ENCODE data around the gene TIMM22. TPM values are rescaled to one million over a fixed set of nuclear protein-coding genes. Genes with fewer than 3 reads are reported as not detected.
"Not testable (repeated sequence)": the region's sequence is repeated elsewhere in the genome, so short reads cannot be mapped to it uniquely, and the experiment has no call there.

The TIMM22 gene
- polyA plus RNA-seq = 21.2 TPM

- H3K27me3 Mint-ChIP-seq = no peaks in the 10 kb centered on the region
- peak within 1 kb of the TSS; percentile 96 to 99 (median 98) for H3K4me3 Mint-ChIP-seq
- peaks cover 0 to 4% (median 0%) of the 10 kb centered on the region in 3 donors for H3K9me3 Mint-ChIP-seq
- H3K27ac Mint-ChIP-seq = peak within 1 kb of the TSS; percentile 93 to 99 (median 96)
- peaks cover 12 to 21% (median 14%) of the 10 kb centered on the region in 3 donors for H3K4me1 Mint-ChIP-seq
- H3K36me3 Mint-ChIP-seq = no peaks in the 10 kb centered on the region
These were observed at the start of gene TIMM22 for GRCh38 chr17:996554-997344. Gene TIMM22 (plus strand): TSS chr17:997129. CDS start chr17:997143, 14 bp downstream.

- H3K27me3 Mint-ChIP-seq = peaks cover 10% of the 10 kb centered on the region
- H3K4me1 Mint-ChIP-seq = peaks cover 0 to 3% (median 0%) of the 10 kb centered on the region in 3 donors
- peaks cover 0 to 2% (median 0%) of the 10 kb centered on the region in 3 donors for H3K9me3 Mint-ChIP-seq
- no peak overlapping the region for H3K4me3 Mint-ChIP-seq
- no peaks in the 10 kb centered on the region for H3K36me3 Mint-ChIP-seq
- H3K27ac Mint-ChIP-seq = no peak overlapping the region
These were observed 48.6 kb upstream of the TIMM22 start for GRCh38 chr17:948284-948852.

- no peaks in the 10 kb centered on the region for H3K36me3 Mint-ChIP-seq
- peak overlapping the region in 1 of 4 donors; percentile 52 for H3K4me3 Mint-ChIP-seq
- peaks cover 0 to 3% (median 0%) of the 10 kb centered on the region in 3 donors for H3K4me1 Mint-ChIP-seq
- peaks cover 0 to 2% (median 0%) of the 10 kb centered on the region in 3 donors for H3K9me3 Mint-ChIP-seq
- H3K27me3 Mint-ChIP-seq = peaks cover 15% of the 10 kb centered on the region
- H3K27ac Mint-ChIP-seq = no peak overlapping the region
These were observed 47.2 kb upstream of the TIMM22 start for GRCh38 chr17:949623-950303.

GRCh38 chr17:951325-952132, 45.4 kb upstream of the TIMM22 start:
- H3K27ac Mint-ChIP-seq = no peak overlapping the region
- peaks cover 0 to 2% (median 0%) of the 10 kb centered on the region in 3 donors for H3K9me3 Mint-ChIP-seq
- no peak overlapping the region for H3K4me3 Mint-ChIP-seq
- peaks cover 0 to 3% (median 0%) of the 10 kb centered on the region in 3 donors for H3K4me1 Mint-ChIP-seq
- H3K27me3 Mint-ChIP-seq = peaks cover 17% of the 10 kb centered on the region
- H3K36me3 Mint-ChIP-seq = no peaks in the 10 kb centered on the region

DNA sequence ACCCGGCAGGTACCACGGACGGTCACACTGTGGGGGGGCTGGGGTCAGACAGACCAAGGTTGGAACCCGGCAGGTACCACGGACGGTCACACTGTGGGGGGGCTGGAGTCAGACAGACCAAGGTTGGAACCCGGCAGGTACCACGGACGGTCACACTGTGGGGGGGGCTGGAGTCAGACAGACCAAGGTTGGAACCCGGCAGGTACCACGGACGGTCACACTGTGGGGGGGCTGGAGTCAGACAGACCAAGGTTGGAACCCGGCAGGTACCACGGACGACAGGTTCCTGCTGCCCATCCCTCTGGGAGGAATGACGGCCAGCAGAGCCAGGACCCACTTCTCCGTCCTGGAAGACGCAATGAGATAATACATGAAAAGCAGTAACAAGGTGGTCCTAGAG, 44.3 kb upstream of the TIMM22 start:
- H3K36me3 Mint-ChIP-seq, H3K27ac Mint-ChIP-seq, H3K9me3 Mint-ChIP-seq, H3K4me1 Mint-ChIP-seq, H3K4me3 Mint-ChIP-seq: not testable (repeated sequence)
- H3K27me3 Mint-ChIP-seq = peaks cover 17% of the 10 kb centered on the region

GRCh38 chr17:953767-954166, 43.2 kb upstream of the TIMM22 start:
- Mint-ChIP-seq H3K27ac (peak overlapping the region in 1 of 3 donors; percentile 50), H3K4me3 (no peak overlapping the region), H3K36me3 (no peaks in the 10 kb centered on the region), H3K27me3 (peaks cover 17% of the 10 kb centered on the region), H3K4me1 (peaks cover 0 to 3% (median 0%) of the 10 kb centered on the region in 3 donors), H3K9me3 (no peaks in the 10 kb centered on the region)

- Mint-ChIP-seq H3K4me3 (no peak overlapping the region), H3K27ac (peak overlapping the region in 1 of 3 donors; percentile 16), H3K27me3 (peaks cover 17% of the 10 kb centered on the region), H3K36me3 (no peaks in the 10 kb centered on the region), H3K4me1 (peaks cover 0 to 3% (median 0%) of the 10 kb centered on the region in 3 donors), H3K9me3 (no peaks in the 10 kb centered on the region)
These were observed 42.3 kb upstream of the TIMM22 start for GRCh38 chr17:954431-955164.

DNA sequence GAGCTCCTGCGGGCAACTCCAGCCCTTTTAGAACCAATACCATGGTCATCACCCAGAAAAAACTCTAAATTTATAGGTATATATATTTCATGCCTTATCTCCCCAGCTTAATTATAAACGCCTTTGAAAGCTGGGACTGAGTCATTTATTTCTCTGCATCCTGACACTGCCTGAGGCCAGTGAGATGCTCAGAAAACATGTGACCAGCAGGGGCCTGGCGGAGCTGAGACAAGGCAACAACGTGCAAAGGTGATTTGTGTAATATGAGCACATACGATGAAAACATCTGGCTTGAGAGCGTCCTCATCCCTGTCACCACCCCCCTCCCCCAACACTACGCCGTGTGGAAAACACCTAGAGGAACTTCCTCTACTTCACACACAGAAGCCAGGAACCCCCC, 40.0 kb upstream of the TIMM22 start:
- no peaks in the 10 kb centered on the region for H3K4me1 Mint-ChIP-seq
- no peak overlapping the region for H3K4me3 Mint-ChIP-seq
- H3K27ac Mint-ChIP-seq = no peak overlapping the region
- no peaks in the 10 kb centered on the region for H3K36me3 Mint-ChIP-seq
- H3K9me3 Mint-ChIP-seq = no peaks in the 10 kb centered on the region
- H3K27me3 Mint-ChIP-seq = peaks cover 14% of the 10 kb centered on the region

GRCh38 chr17:957856-958421, 39.0 kb upstream of the TIMM22 start:
- Mint-ChIP-seq H3K27me3 (peaks cover 12% of the 10 kb centered on the region), H3K9me3 (no peaks in the 10 kb centered on the region), H3K27ac (no peak overlapping the region), H3K4me1 (no peaks in the 10 kb centered on the region), H3K4me3 (no peak overlapping the region), H3K36me3 (no peaks in the 10 kb centered on the region)

- H3K4me1 Mint-ChIP-seq = no peaks in the 10 kb centered on the region
- no peak overlapping the region for H3K27ac Mint-ChIP-seq
- H3K27me3 Mint-ChIP-seq = peaks cover 13% of the 10 kb centered on the region
- H3K4me3 Mint-ChIP-seq = no peak overlapping the region
- no peaks in the 10 kb centered on the region for H3K36me3 Mint-ChIP-seq
- H3K9me3 Mint-ChIP-seq = no peaks in the 10 kb centered on the region
These were observed 38.0 kb upstream of the TIMM22 start for GRCh38 chr17:958712-959451.

DNA sequence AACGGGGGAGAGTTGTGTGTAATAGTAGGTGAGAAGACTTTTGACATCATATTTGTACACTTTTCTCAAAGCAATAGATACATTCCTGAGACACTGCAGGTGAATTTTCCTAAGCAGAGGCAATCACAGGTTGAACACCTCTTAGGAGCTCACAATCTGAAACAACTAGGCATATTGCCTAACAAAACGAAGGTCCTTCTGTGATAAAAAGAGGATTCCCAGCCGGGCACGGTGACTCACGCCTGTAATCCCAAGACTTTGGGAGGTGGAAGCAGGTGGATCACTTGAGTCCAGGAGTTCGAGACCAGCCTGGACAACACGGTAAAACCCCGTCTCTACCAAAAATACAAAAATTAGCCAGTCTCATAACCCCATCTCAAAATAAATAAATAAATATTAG, 34.8 kb upstream of the TIMM22 start:
- H3K4me1 Mint-ChIP-seq = no peaks in the 10 kb centered on the region
- H3K4me3 Mint-ChIP-seq = no peak overlapping the region
- H3K9me3 Mint-ChIP-seq = no peaks in the 10 kb centered on the region
- no peaks in the 10 kb centered on the region for H3K36me3 Mint-ChIP-seq
- no peak overlapping the region for H3K27ac Mint-ChIP-seq
- H3K27me3 Mint-ChIP-seq = peaks cover 12% of the 10 kb centered on the region

DNA sequence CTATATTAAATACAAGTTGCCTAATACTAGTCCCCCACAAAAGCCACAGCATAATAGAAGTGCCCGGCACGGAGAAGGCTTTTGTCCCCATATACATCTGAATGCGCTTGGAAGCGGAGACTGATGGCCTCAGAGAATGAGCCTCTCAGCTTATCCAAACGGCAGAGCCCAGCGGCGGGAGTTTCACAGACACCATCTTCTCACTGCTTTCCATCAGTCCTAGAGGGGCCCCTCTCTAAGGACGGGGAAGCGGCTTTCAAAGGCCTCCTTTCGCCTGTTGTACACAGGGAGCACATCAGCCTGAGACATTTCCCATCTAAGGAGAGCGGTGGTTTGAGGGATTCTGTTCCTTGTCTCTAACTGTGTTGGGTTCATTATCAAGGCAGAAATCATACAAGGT, 34.3 kb upstream of the TIMM22 start:
- H3K4me3 Mint-ChIP-seq = no peak overlapping the region

GRCh38 chr17:964876-965275, 32.1 kb upstream of the TIMM22 start:
- peaks cover 12% of the 10 kb centered on the region for H3K27me3 Mint-ChIP-seq
- no peak overlapping the region for H3K4me3 Mint-ChIP-seq
- no peaks in the 10 kb centered on the region for H3K36me3 Mint-ChIP-seq
- H3K27ac Mint-ChIP-seq = no peak overlapping the region
- no peaks in the 10 kb centered on the region for H3K9me3 Mint-ChIP-seq
- no peaks in the 10 kb centered on the region for H3K4me1 Mint-ChIP-seq

More for the DNA sequence above, 34.3 kb upstream of the TIMM22 start:
- H3K36me3 Mint-ChIP-seq = no peaks in the 10 kb centered on the region
- H3K27ac Mint-ChIP-seq = peak overlapping the region in 1 of 3 donors; percentile 24
- H3K27me3 Mint-ChIP-seq = peaks cover 12% of the 10 kb centered on the region
- H3K9me3 Mint-ChIP-seq = no peaks in the 10 kb centered on the region
- H3K4me1 Mint-ChIP-seq = no peaks in the 10 kb centered on the region
